ENCODE measurements around the gene CCDC157.

Gene CCDC157

DNA sequence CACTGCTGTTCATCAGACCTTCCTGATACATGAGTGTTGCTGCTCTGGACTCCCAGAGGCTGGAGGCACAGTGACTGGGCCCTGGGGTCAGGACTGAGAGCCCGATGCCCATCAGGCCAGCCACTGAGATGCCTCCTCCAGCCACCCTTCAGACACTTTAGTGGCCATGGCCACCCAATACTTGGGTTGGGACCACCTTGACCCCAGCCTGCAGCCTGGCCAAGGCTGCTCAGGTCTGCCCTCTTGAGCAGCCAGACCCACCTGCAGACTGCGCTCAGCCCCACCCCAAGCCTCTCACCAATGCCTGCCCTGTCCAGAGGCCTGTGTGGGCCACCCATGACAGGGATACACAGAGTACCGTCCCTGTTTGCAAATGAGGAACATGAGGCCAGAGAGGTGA is 26.3 kb downstream of the CCDC157 start:
- H3K36me3 ChIP-seq (ENCODE audit: control insufficient read depth in 4 of 4, insufficient read depth in 4 of 4, low read length in 3 of 4): peaks cover 4 to 33% (median 11%) of the 10 kb centered on the region in 4 experiments
- H3K4me1 ChIP-seq (ENCODE audit: control extremely low read depth in 1 of 4, control insufficient read depth in 4 of 4, insufficient read depth in 4 of 4, low read length in 3 of 4): peaks cover 0 to 12% (median 10%) of the 10 kb centered on the region in 4 experiments
- 82% methylated on average over 3 of the region's 3 CpGs for WGBS (ENCODE audit: insufficient coverage)
- POLR2A ChIA-PET: no interaction called here
- CTCF ChIA-PET: interaction anchor here (1.0 to 2.5 kb wide), 5 partner anchors 9 to 120 kb away, joined by 3 to 14 read pairs (median 3); no protein-coding TSS in a partner anchor
- DNase-seq: no peak
- no peaks in the 10 kb centered on the region for H3K9me3 ChIP-seq (ENCODE audit: control extremely low read depth in 1 of 5, control insufficient read depth in 4 of 5, insufficient read depth in 2 of 5, low read depth in 1 of 5, low read length in 4 of 5)
- H3K27ac ChIP-seq (ENCODE audit: insufficient read depth in 1 of 2, low read depth in 1 of 2, low read length in 2 of 2, poor library complexity in 1 of 2, severe bottlenecking in 2 of 2): no peak overlapping the region
- no peaks in the 10 kb centered on the region for H3K27me3 ChIP-seq (replicated peaks in 2 of 5; ENCODE audit: control insufficient read depth in 4 of 5, insufficient read depth in 5 of 5, low read length in 4 of 5)
- no peak overlapping the region for H3K4me3 ChIP-seq (ENCODE audit: control insufficient read depth in 1 of 7, extremely low read depth in 1 of 7, insufficient read depth in 4 of 7, low read depth in 2 of 7, low read length in 6 of 7)

DNA sequence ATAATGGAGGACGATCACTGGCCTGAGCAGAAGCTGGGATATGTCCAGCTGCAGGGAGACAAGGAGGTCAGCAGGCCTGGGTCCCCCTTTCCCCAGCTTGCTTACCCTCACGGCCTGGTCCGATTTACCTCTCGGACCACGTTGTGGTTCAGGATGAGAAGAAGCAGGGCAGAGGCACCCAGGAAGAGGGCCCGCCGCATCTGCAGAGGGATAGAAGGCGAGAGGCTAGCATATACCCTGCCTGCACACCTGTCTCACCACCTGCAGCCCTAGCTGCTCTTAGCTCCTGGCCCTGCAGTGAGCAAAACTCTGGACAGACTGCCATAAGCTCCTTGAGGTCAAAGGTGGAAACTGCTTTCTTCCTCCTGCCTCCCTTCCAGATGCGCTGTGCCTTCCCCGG is 29.1 kb downstream of the CCDC157 start:
- CTCF ChIA-PET: interaction anchor here (0.7 to 2.3 kb wide), 15 partner anchors 12 to 130 kb away, joined by 3 to 25 read pairs (median 4); partner anchors contain the start of genes CASTOR1, CCDC157 and SF3A1
- no peak for DNase-seq

DNA sequence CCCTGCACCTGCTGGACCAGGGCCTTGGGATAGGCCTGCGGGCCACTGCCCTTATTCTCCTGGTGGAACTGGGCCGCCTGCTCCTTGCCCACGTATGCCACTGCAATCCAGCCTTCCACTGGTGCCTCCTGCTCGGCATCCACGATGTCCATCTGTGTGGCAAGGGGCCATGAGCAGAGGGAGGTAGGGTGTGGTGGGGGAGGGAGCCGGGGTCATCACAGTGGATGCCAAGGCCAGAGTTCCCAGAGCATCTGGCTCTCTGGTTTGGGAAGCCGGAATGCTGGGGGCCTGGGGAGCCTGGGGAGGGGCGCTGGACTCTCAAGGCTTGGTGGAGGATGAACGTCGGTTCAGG is 29.8 kb downstream of the CCDC157 start:
- ChIA-PET CTCF (interaction anchor here (1.1 to 2.3 kb wide), 9 partner anchors 11 to 131 kb away, joined by 3 to 25 read pairs (median 5); partner anchors contain the start of genes CASTOR1, CCDC157 and SF3A1), POLR2A (no interaction called here)
- peaks cover 2 to 12% (median 10%) of the 10 kb centered on the region in 4 experiments for H3K4me1 ChIP-seq (ENCODE audit: control extremely low read depth in 1 of 4, control insufficient read depth in 4 of 4, insufficient read depth in 4 of 4, low read length in 3 of 4)
- WGBS (ENCODE audit: insufficient coverage): 31% methylated on average over 5 of the region's 10 CpGs
- H3K4me3 ChIP-seq (ENCODE audit: control insufficient read depth in 1 of 7, extremely low read depth in 1 of 7, insufficient read depth in 4 of 7, low read depth in 2 of 7, low read length in 6 of 7): peak overlapping the region; percentile 9 to 75 (median 57)
- peaks cover 0 to 15% (median 9%) of the 10 kb centered on the region in 4 experiments for H3K36me3 ChIP-seq (ENCODE audit: control insufficient read depth in 4 of 4, insufficient read depth in 4 of 4, low read length in 3 of 4)
- no peak for DNase-seq
- peak overlapping the region in 1 of 2 experiments; percentile 34 for H3K27ac ChIP-seq (ENCODE audit: insufficient read depth in 1 of 2, low read depth in 1 of 2, low read length in 2 of 2, poor library complexity in 1 of 2, severe bottlenecking in 2 of 2)
- no peaks in the 10 kb centered on the region for H3K27me3 ChIP-seq (replicated peaks in 2 of 5; ENCODE audit: control insufficient read depth in 4 of 5, insufficient read depth in 5 of 5, low read length in 4 of 5)
- no peaks in the 10 kb centered on the region for H3K9me3 ChIP-seq (ENCODE audit: control extremely low read depth in 1 of 5, control insufficient read depth in 4 of 5, insufficient read depth in 2 of 5, low read depth in 1 of 5, low read length in 4 of 5)

More for the DNA sequence above, 29.1 kb downstream of the CCDC157 start:
- Histone ChIP-seq H3K4me3 (ENCODE audit: control insufficient read depth in 1 of 7, extremely low read depth in 1 of 7, insufficient read depth in 4 of 7, low read depth in 2 of 7, low read length in 6 of 7) (no peak overlapping the region), H3K27me3 (replicated peaks in 2 of 5; ENCODE audit: control insufficient read depth in 4 of 5, insufficient read depth in 5 of 5, low read length in 4 of 5) (no peaks in the 10 kb centered on the region), H3K36me3 (ENCODE audit: control insufficient read depth in 4 of 4, insufficient read depth in 4 of 4, low read length in 3 of 4) (peaks cover 0 to 20% (median 9%) of the 10 kb centered on the region in 4 experiments), H3K9me3 (ENCODE audit: control extremely low read depth in 1 of 5, control insufficient read depth in 4 of 5, insufficient read depth in 2 of 5, low read depth in 1 of 5, low read length in 4 of 5) (no peaks in the 10 kb centered on the region), H3K4me1 (ENCODE audit: control extremely low read depth in 1 of 4, control insufficient read depth in 4 of 4, insufficient read depth in 4 of 4, low read length in 3 of 4) (peaks cover 0 to 12% (median 10%) of the 10 kb centered on the region in 4 experiments), H3K27ac (ENCODE audit: insufficient read depth in 1 of 2, low read depth in 1 of 2, low read length in 2 of 2, poor library complexity in 1 of 2, severe bottlenecking in 2 of 2) (no peak overlapping the region)
- whole genome bisulfite sequencing (ENCODE audit: insufficient coverage): 94% methylated on average over 10 of the region's 10 CpGs
- POLR2A ChIA-PET: no interaction called here

DNA sequence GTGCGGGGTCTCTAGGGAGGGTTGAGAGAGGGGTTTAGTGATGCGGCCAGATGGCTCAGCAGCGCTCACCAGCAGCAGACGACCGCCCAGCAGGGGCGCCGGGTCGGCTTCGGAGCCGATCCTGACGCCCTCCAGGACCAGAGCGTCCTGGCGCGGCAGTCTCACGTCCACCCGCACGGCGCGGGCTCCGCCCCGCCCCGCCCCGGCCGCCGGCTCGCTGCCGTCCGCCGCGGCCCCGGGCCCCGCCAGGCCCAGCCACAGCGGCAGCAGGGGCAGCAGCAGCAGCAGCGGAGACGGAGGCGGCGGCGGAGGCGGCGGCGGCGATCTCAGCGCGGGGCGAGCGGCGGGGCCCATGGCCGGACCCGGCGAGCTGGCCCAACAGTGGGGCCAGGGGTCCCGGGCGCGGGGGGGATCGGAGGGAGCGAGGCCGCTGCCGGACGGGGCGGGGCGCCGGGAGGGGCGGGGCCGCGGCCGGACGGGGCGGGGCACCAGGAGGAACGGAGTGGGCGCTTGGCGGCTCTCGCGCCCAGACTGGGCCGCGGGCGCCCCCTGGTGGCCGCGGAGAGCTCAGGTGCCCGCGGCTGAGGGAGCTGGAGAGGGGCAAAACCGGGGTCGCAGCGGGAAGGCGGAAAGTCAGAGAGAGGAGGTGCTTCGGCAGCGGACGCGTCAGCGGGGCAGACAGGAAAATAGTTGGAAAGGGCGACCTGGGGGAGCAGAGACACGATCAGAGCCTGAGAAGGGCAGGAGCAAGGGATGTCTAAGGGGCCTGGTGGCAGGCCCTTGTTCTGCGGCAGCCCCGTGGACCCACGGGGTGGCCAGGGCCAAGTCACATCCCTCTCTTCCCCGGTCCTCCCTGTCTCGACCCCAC is 30.4 kb downstream of the CCDC157 start, which contains the start of gene RNF215:
Gene RNF215, minus strand, starts transcription at position 452 of the 868 bp plus-strand sequence. Its CDS starts 98 bp downstream, at position 354.
- no peaks in the 10 kb centered on the region for H3K27me3 ChIP-seq (replicated peaks in 2 of 5; ENCODE audit: control insufficient read depth in 4 of 5, insufficient read depth in 5 of 5, low read length in 4 of 5)
- H3K27ac ChIP-seq (ENCODE audit: insufficient read depth in 1 of 2, low read depth in 1 of 2, low read length in 2 of 2, poor library complexity in 1 of 2, severe bottlenecking in 2 of 2): peak within 1 kb of the TSS in 1 of 2 experiments; percentile 34
- POLR2A ChIA-PET: no interaction called here
- H3K9me3 ChIP-seq (ENCODE audit: control extremely low read depth in 1 of 5, control insufficient read depth in 4 of 5, insufficient read depth in 2 of 5, low read depth in 1 of 5, low read length in 4 of 5): no peaks in the 10 kb centered on the region
- peak within 1 kb of the TSS; percentile 25 to 75 (median 57) for H3K4me3 ChIP-seq (ENCODE audit: control insufficient read depth in 1 of 7, extremely low read depth in 1 of 7, insufficient read depth in 4 of 7, low read depth in 2 of 7, low read length in 6 of 7)
- H3K4me1 ChIP-seq (ENCODE audit: control extremely low read depth in 1 of 4, control insufficient read depth in 4 of 4, insufficient read depth in 4 of 4, low read length in 3 of 4): peaks cover 2 to 12% (median 11%) of the 10 kb centered on the region in 4 experiments
- 2% methylated on average over 65 of the region's 95 CpGs for WGBS (ENCODE audit: insufficient coverage)
- DNase-seq: peak; percentile 74 to 79 (median 78)
- CTCF ChIA-PET: interaction anchor here (0.6 to 7.0 kb wide), 13 partner anchors 29 to 279 kb away, joined by 3 to 91 read pairs (median 4); partner anchors contain the start of gene CASTOR1
- peaks cover 0 to 13% (median 9%) of the 10 kb centered on the region in 4 experiments for H3K36me3 ChIP-seq (ENCODE audit: control insufficient read depth in 4 of 4, insufficient read depth in 4 of 4, low read length in 3 of 4)

DNA sequence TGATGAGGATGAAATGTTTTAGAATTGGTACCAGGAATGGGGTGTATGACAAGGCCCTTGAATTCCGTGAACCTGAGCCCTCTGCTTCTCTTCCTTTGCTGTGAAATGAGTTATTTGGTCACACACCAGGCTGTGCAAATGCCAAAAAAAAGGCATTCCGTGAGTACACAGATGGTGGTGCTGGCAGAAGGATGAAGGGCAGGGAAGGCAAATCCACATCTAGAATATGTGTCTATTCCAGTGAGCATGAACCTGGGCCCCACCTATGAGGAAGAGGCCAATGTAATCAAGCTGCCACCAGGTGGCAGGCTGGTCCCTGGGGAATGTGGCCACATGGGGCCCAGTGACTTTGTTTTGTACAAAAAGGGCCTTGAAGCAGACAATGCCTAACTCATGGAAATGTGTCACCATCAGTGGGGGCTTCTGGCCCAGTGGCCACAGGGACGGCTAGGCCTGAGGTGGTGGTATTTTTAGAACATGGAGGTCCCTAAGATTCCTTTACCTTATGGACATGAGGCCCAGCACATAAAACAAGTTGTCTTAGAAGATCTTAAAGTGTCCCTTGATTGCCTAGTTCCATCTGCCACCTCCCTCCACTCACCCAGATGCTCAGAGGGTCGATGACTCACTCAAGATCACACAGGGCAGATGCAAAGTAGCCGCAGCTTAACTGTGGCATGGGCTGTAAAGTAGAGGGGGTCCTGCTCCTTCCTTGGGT is 34.3 kb downstream of the CCDC157 start:
- Histone ChIP-seq H3K9me3 (ENCODE audit: control extremely low read depth in 1 of 5, control insufficient read depth in 4 of 5, insufficient read depth in 2 of 5, low read depth in 1 of 5, low read length in 4 of 5) (no peaks in the 10 kb centered on the region), H3K4me3 (ENCODE audit: control insufficient read depth in 1 of 7, extremely low read depth in 1 of 7, insufficient read depth in 4 of 7, low read depth in 2 of 7, low read length in 6 of 7) (no peak overlapping the region), H3K27me3 (replicated peaks in 2 of 5; ENCODE audit: control insufficient read depth in 4 of 5, insufficient read depth in 5 of 5, low read length in 4 of 5) (peaks cover 0 to 7% (median 6%) of the 10 kb centered on the region in 5 experiments), H3K36me3 (ENCODE audit: control insufficient read depth in 4 of 4, insufficient read depth in 4 of 4, low read length in 3 of 4) (no peaks in the 10 kb centered on the region), H3K27ac (ENCODE audit: insufficient read depth in 1 of 2, low read depth in 1 of 2, low read length in 2 of 2, poor library complexity in 1 of 2, severe bottlenecking in 2 of 2) (no peak overlapping the region), H3K4me1 (ENCODE audit: control extremely low read depth in 1 of 4, control insufficient read depth in 4 of 4, insufficient read depth in 4 of 4, low read length in 3 of 4) (peaks cover 2 to 27% (median 16%) of the 10 kb centered on the region in 4 experiments)
- WGBS (ENCODE audit: insufficient coverage): 59% methylated on average over 4 of the region's 5 CpGs
- DNase-seq: peak; percentile 82 to 90 (median 88)
- POLR2A ChIA-PET: no interaction called here
- CTCF ChIA-PET: interaction anchor here (0.8 to 7.0 kb wide), 29 partner anchors 7 to 363 kb away, joined by 3 to 91 read pairs (median 4); partner anchors contain the start of genes CASTOR1 and TBC1D10A

DNA sequence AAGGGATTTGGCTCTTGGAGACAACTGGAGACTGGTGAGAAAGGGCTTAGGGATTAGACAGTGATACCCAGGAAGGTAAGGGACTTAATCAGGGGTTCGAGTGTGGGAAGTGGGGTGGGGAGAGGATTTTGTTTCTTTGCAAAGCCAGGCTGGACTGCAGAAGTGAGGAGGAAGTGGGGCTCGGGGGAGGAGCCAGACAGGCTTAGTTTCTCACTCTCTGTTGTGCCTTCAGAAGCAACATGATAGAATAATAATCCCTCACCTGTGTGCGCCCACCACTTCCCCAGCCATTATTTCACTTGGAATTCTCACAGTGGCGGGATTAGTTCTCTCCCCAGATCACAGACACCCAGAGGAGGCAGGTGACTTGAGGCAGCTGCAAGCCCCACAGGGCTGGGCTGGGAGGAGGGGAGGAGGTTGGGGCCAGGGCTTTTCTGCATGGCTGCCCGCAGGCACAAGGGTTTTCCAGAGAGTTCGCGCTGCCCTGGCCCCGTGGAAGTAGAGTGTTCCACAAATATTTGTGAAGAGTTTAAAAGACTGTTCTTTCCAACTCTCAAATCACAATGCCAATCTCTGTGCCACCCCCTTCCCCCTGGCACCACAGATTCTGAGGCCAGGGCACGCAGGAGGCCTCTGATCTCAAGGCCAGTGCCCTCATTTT is 36.0 kb downstream of the CCDC157 start:
- Histone ChIP-seq H3K27ac (ENCODE audit: insufficient read depth in 1 of 2, low read depth in 1 of 2, low read length in 2 of 2, poor library complexity in 1 of 2, severe bottlenecking in 2 of 2) (no peak overlapping the region), H3K4me1 (ENCODE audit: control extremely low read depth in 1 of 4, control insufficient read depth in 4 of 4, insufficient read depth in 4 of 4, low read length in 3 of 4) (peaks cover 2 to 30% (median 18%) of the 10 kb centered on the region in 4 experiments), H3K27me3 (replicated peaks in 2 of 5; ENCODE audit: control insufficient read depth in 4 of 5, insufficient read depth in 5 of 5, low read length in 4 of 5) (peaks cover 0 to 24% (median 20%) of the 10 kb centered on the region in 5 experiments), H3K9me3 (ENCODE audit: control extremely low read depth in 1 of 5, control insufficient read depth in 4 of 5, insufficient read depth in 2 of 5, low read depth in 1 of 5, low read length in 4 of 5) (no peaks in the 10 kb centered on the region), H3K4me3 (ENCODE audit: control insufficient read depth in 1 of 7, extremely low read depth in 1 of 7, insufficient read depth in 4 of 7, low read depth in 2 of 7, low read length in 6 of 7) (no peak overlapping the region), H3K36me3 (ENCODE audit: control insufficient read depth in 4 of 4, insufficient read depth in 4 of 4, low read length in 3 of 4) (no peaks in the 10 kb centered on the region)
- DNase-seq: no peak
- ChIA-PET POLR2A (no interaction called here), CTCF (interaction anchor here (0.8 to 7.0 kb wide), 13 partner anchors 10 to 107 kb away, joined by 3 to 91 read pairs (median 5); partner anchors contain the start of gene CASTOR1)
- 68% methylated on average over 3 of the region's 9 CpGs for WGBS (ENCODE audit: insufficient coverage)
